ENCODE results near the gene TMEM151A. TPM values are rescaled to one million over a fixed set of nuclear protein-coding genes. Genes with fewer than 3 reads are reported as not detected.

TMEM151A gene
- total RNA-seq, 1 donor from 2014 or later = 0.19 TPM

DNA sequence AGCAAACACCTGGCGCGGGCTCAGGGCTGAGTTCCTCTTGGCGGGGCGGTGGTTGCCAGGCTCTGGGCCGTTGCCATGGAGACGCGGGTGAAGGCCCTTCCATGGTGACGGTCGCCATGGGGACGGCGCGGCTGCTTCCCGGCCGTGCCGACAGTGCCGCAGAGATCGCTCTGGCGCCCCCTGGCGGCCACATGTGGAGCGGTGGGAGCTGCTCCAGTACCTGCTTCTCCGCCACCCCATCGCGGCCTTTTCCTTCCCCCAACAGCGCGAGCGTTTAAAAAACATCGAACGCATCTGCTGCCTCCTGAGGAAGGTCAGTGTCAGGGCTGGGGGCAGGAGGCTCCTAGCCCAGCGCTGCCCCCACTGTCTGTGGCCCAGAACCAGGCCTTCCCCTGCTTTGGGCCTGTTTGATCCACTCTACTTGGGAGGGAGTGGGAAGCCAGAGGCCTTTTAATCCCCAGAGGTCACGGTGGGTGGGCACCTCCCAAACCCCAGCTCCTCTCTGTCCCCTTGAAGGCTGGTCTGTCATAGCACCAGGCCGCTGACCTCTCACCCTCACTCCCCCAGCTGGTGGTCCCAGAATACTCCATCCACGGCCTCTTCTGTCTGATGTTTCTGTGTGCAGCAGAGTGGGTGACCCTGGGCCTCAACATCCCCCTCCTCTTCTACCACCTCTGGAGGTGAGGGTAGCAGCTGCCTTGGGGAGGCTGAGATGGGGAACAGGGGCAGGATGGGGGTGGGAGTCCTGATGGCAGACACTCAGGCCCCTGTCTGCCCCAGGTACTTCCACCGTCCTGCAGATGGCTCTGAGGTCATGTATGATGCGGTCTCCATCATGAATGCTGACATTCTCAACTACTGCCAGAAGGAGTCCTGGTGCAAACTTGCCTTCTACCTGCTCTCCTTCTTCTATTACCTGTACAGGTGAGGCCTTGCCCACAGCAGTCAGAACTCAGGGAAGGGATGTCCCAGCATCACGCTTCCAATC, 8.9 kb upstream of the TMEM151A start:
- DNase-seq (ENCODE audit: low spot score) = peak; percentile 100

DNA sequence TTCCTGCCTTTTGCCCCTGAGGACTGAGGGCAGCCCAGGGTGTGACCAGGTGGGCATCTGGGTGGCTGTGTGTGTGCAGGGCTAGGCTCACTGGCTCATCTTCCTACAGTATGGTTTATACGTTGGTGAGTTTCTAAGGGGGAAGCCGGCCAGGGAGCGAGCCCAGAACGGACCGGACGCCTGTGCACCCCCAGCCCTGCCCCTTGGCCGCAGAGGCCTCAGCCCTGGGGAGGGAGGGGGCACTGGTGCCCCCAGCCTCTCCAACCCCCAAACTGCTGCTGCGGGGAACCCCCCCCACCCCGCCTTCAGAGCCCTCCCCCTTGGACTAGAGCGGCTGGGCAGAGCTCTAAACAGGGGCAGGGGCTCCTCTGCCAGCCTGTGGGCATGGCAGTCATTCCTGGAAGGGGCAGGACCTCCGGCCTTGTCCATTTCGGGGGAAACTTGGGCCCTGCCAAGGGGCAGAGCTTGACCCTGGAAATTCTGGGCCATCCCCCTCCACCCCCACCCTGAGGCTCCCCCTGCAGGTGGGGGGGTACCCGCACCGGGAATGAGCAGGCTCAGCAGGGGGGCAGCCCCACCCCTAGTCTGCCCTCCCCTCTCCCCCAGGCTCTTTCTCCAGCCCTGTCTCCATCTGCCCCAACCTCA, 8.1 kb upstream of the TMEM151A start:
- no peak for DNase-seq (ENCODE audit: low spot score)

DNA sequence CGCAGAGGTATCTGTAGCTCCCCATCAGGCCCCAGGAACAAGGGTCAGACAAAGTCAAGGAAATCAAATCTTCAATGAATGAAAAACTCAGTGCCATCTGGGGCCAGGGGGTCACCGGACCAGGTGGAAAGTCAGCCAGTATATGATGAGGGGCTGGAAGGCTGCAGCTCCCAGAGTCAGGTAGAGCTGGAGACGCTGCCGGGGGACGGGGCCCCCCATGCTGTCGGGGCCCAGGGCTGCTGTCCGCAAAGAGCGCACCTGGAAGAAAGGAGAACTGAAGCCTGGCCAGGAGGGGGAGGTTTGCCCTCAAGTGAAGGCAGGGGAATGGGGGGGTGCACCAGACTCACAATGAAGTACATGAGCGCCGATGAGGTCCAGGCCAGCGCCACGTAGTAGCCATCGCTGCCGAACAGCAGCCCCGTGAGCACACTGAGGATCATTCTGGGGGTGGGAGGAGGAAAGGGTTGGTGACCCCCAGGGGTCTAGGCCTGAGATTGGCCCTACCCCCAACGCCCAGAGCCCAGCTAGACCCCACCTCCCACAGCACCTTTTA, 7.1 kb upstream of the TMEM151A start:
- DNase-seq (ENCODE audit: low spot score) = no peak

DNA sequence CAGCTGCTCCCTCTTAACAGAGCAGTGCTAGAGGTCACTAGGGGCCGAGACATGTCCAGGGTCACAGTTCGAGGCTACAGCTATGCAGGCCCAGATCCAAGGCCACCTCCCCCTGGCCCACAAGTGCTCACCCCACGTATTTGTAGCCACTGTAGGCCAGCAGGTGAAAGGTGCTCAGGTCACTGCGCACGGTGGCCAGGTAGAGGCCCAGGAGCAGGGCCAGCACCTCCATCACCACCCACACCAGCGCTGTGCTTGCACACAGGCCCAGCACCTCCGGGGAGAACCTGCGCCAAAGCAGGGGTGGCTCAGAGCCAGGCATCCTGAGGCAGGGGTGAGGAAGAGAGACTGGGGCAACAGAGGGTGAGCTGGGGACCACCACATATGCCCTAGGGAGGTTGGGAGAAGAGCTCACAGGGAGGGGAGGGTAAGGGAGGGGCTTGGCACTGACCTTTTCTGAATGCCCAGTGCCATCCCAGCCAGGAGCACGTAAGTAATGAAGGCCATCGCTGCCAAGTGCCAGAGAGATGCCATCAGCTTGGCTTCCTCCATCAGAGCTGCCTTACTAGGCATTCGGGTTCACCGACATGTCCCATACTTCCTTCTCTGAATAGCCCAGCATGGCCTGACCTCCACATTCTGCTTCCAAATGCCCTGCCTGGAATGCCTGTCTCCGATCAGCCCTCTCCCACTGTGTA, 6.3 kb upstream of the TMEM151A start:
- no peak for DNase-seq (ENCODE audit: low spot score)

DNA sequence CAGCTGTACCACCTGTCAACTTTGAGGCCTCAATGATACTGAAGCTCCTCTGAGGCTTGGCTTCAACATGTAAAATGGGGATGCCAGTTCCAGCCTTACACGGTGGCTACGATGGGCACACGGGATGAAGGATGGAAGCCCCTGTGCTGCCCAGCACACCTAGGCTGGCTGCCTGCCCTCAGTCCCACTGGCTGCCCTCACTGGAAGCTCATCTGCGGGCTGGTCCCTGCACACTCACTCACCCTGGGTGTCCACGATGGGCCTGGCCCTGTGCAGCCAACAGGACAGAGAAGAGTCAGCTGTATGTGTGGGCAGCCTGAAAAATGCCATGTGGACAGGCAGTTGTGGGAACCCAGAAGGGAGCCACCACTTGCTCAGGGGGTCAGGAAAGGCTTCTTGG, 5.0 kb upstream of the TMEM151A start:
- DNase-seq (ENCODE audit: low spot score) = no peak

DNA sequence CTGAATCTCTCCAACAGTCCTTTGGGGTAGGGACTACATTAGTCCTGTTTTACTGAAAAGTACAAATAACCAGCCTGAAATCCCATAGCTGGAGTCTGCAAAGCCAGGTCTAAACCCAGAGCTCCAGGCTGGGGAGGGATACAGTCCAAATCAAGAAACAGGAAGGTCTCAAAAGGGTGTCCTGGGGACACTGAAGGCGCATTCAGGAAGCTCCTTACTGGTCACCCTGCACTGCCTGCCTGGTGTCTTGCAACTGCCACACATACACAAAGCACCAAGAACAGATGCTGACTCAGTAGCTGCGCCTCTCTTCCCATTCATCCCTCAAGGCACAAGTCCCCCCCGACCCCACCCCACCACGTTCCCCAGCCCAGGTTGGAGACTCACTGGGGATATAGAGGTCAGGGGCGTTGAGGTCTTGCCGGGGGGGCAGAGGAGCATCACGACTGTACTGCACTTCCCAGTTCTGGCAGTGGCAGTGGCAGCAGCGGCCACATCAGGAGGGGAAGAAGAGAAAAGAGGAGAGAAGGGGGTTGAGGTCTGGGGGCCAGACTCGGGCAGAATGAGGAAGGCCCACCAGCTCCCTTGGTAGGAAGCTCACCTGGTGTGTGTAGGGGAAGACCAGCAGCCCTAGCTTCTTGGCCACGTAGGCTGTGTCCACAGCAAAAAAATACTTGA, 4.3 kb upstream of the TMEM151A start:
- DNase-seq (ENCODE audit: low spot score) = no peak

DNA sequence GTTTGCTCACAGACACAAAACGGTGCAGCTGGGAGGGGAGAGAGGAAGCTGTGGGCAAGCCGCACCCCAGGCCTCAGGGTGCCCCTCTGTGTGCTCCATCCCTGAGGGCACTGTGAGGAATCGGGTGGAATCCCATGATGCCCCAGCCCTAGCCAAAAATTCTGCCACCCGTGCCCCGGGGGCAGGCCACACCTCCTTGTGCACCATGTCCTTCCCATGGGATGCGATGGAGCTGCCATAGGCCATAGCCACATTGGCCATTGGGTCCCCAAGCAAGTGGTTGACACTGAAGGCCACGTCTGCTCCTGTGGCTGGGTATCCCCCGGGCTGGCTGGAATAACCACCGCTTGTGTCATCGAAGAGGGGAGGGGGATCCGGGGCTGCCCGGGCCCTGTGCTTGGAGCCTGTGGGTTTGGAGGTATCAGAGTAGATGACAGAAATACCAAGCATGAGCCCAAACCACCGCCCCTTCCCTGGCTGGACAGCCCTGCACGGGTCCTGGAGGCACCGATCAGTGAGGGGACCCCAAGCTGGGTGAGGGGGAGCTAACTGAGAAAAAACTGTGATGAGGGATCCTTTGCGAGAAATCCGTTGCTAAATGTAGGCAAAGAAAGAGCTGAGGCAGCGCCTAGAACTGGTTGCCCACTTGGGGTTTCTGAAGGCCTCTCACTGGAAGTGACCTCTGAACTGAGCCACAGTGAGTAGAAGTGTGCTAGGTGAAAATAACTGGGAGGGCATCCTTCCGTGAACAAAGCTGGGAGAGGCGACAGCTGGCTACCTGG, 3.6 kb upstream of the TMEM151A start:
- no peak for DNase-seq (ENCODE audit: low spot score)

DNA sequence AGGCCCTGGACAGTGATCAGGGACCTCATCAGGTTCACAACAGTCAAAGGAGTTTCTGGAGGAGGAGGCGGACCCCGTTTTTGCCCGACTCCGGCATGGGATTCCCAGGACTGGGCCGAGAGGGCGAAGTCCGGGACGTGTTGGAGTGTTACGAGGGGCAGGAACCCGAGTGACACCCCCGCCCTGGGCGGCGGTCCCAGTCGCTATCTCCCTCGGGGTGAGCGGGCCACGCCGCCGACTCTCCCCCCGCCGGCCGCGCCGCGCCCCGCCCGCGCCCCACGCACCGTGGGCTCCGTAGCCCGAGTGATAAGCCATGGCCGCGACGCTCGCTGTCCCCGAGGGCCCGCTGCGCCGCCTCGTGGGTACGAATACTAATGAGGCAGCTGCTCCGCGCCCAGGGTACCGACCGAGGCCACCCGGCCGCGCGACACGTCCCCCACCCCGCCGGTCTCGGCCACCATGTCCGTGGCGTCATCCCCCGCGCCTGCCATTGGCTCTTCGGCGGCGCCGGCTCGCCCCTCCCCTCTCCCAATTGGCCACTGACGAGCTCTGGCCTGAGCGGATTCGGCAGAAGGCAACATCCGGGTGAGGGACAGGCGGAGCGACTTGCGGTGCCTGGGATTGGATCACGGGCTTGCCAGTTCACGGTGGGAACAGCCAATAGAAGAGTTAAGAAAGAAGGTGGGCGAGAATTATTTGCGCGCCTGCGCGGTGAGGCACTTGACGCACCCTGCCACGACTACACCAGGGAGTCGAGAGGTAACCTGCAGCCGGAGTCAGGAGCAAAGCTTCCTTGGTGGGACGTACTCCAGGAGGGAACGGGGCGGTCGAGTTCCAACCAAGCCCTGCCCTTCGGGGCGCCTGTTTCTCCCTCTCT, 2.8 kb upstream of the TMEM151A start, which contains the start of gene YIF1A:
Gene YIF1A, minus strand, starts transcription at position 473 of the 877 bp plus-strand sequence. Its CDS starts 158 bp downstream, at position 315.
- DNase-seq (ENCODE audit: low spot score) = peak; percentile 99

DNA sequence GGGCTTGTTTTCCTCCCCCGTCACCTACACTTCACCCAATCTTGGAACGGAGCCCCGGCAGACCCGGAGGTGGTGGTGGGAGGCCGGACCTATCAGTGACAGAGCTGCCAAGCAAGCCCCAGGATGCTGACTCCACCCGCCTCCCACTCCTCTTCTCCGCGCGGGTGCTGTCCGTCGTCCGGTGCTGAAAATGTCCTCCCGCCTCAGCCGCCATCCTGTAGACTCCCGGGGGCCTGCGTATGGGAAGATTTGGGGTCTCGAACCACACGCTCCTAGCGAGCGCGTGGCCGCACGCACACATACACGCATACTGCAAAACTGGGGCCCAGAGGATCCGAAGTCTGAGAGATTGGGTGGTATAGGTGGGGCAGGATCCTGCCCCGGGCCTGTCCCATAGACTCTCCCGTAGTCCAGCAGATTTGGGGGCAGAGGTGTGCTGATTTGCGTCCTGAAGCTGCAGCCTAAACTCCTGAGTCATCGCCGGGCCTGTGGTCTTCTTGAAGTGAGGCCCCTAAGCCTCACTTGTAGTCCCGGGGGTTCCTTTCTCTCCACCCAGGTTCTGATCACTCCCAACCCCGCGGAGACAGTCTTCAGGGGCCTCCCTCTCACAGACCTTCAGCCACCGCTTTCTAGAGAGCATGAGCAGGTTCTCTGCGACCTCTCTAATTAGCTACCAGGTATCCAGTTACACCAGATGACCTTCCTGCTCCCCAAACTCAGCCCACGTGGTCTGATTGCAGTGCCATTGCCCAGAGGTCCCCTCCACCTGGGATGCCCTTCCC, 2.0 kb upstream of the TMEM151A start:
- no peak for DNase-seq (ENCODE audit: low spot score)

DNA sequence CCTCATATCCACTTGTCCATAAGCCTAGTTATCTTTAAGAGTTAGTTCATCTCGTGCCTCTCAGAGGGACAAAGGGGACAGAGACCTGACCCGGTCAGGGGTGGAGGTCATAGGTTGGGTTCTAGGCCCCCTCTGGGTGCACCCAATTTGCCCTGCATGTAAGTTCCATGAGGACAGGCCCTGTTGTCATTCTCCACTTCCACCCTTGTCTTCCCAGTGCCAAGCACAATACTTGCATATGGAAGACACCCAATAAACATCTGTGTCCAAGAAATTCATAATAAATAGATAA, 1.4 kb upstream of the TMEM151A start:
- no peak for DNase-seq (ENCODE audit: low spot score)

DNA sequence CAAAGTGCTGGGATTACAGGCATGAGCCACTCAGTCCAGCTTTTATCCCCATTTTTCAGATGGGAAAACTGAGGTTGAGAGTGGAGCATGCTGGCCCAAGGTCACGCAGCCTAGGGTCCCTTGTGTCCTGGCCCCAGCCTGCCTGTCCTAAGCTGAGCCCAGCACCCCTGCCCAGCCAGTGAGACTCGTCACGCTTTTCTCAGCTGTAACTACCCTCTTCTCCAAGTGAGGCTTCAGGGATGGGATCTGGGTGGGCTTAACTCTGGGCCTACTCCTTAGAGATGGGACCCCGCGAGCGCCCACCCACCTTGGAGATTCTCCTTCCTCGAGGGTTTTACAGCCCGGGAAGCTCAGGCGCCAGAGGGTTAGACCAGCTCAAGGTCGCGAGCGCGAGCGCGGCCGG, 390 bp upstream of the TMEM151A start:
- no peak for DNase-seq (ENCODE audit: low spot score)

DNA sequence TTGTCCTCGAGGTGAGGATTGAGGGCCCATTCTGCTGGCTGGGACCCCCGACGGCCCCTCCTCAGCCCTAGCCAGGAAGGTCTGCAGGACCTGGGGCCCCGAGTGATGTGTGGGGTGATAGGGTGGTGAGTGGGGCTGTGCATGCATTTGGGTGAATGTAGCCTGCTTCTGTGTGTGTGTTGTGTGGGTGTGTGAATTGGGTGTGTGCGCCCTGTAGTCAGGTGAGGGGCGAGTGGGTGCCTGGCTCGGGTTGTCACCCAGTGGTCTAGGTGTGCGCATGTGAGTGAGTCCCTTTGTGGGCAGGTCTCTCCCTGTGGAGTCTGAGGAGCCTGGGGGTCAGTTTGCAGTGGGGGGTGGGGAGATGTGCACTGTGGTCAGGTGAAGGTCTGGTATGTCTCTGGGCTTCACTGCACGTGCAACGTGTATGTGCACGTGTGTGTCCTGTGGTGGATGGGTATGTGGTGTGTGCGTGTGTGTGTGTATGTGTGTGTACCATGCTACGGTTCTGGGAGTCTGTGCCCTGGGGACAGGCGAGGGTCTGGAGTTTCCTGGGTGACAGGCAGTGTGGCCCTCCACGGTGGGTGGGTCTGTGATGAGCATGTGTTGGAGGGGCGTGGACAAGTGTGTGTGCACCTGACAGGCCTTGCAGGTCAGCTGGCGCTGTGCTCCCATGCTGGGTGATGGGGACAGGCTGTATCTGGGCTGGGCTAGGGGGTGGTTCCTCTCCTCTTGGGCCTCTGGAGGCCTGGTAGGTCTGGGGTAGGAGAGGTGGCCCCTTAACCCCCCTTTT, 1.0 kb downstream of the TMEM151A start:
- no peak for DNase-seq (ENCODE audit: low spot score)

DNA sequence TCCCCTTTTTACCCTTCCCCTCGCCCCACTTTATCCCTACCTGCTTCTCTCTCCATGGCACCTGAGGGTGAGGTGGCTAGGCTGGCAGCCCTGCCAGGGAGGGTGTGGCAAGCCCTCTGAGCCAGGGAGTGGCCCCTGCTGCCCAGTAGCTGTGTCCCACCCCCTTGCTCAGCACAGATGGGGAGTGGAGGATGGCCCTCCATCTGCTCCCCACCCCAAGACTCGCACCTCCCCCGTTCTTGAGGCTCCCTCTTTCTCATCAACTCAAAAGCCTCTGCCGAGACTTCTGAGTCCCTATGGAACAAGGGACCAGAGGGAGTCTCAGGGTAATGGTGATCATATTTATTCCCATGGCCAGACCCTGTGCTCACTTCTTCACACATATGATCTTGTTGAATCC, 1.7 kb downstream of the TMEM151A start:
- DNase-seq (ENCODE audit: low spot score) = no peak

DNA sequence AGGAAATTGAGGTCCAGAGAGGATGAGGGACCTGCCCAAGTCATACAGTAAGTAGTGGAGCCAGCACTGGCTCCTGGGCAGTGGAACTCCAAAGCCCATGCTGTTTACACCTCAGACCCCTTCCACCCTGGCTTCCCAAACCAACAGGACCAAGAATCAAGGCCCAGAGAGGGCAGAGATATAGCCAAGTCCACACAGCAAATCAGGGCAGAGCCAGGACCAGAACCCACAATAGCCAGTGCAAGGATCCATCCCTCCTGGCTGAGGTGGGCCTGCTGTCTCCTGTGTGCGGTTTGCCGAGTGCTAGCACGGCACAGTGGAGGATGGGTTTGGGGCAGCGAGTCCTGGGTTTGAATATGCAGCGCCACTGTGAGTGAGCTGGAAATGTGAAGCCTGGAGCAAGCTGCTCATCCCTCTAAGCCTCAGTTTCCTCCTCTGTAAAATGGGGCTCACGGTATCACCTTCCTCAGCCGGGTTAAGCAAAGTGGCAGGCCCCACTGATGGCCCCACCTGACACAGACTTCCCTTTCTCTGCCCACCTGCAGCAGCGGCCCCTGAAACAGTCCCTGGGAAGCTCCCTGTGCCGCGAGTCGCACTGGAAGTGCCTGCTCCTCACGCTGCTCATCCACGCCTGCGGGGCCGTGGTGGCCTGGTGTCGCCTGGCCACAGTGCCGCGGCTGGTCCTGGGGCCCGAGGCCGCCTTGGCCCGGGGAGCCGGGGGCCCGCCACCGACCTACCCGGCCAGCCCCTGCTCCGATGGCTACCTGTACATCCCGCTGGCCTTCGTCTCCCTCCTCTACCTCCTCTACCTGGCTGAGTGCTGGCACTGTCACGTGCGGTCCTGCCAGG, 2.3 kb downstream of the TMEM151A start:
- no peak for DNase-seq (ENCODE audit: low spot score)

DNA sequence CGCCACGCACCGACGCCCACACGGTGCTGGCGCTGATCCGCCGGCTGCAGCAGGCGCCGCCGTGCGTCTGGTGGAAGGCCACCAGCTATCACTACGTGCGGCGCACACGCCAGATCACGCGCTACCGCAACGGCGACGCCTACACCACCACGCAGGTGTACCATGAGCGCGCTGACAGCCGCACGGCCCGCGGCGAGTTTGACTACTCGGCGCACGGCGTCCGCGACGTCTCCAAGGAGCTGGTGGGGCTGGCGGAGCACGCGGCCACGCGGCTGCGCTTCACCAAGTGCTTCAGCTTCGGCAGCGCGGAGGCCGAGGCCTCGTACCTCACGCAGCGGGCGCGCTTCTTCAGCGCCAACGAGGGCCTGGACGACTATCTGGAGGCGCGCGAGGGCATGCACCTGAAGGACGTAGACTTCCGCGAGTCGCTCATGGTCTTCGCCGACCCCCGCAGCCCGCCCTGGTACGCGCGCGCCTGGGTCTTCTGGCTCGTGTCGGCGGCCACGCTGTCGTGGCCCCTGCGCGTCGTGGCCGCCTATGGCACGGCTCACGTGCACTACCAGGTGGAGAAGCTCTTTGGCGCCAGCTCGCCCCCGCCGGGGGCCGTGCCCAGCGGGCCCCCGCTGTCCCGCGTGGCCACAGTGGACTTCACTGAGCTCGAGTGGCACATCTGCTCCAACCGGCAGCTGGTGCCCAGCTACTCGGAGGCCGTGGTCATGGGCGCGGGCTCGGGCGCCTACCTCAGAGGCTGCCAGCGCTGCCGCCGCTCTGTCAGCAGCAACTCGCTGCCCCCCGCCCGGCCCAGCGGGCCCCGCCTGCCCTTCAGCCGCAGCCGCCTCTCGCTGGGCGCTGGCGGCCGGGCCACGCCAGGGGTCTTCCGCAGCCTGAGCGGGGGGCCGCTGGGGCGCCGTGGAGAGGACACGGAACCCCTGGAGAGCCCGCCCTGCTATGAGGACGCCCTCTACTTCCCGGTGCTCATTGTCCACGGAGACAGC, 3.2 kb downstream of the TMEM151A start:
- DNase-seq (ENCODE audit: low spot score) = no peak

Data from mesenteric fat pad (tissue), 1 donor.